HUES48 (cell line): Measurements from ENCODE around the gene DNAJB9.

ENCODE experiments used
- H3K27ac ChIP-seq: one replicate; pipeline ENCODE4 v1.7.0; 2013; ENCODE audit warnings: low read depth, low read length, inconsistent platforms
- H3K27me3 ChIP-seq: 2 replicates; pipeline ENCODE4 v1.6.1; 2013; ENCODE audit warnings: mild to moderate bottlenecking, low read length; ENCODE audit not compliant: control insufficient read depth, insufficient read depth
- H3K36me3 ChIP-seq: 2 replicates; pipeline ENCODE4 v1.6.1; 2013; ENCODE audit warnings: low read length; ENCODE audit not compliant: control insufficient read depth, insufficient read depth
- H3K4me1 ChIP-seq: 2 replicates; pipeline ENCODE4 v1.6.1; 2013; ENCODE audit warnings: mild to moderate bottlenecking, low read length; ENCODE audit not compliant: control insufficient read depth, insufficient read depth
- H3K4me3 ChIP-seq: 2 replicates; pipeline ENCODE4 v1.5.1; 2013; ENCODE audit warnings: mild to moderate bottlenecking, low read depth, low read length
- H3K9ac ChIP-seq: 2 replicates; pipeline ENCODE4 v1.6.1; 2013; ENCODE audit warnings: mild to moderate bottlenecking, low read depth, low read length, moderate library complexity
- H3K9me3 ChIP-seq: 2 replicates; pipeline ENCODE4 v1.6.1; 2013; ENCODE audit warnings: low read length; ENCODE audit not compliant: control insufficient read depth, insufficient read depth

Gene DNAJB9

GRCh38 chr7:108569381-108570145 lies at the start of gene DNAJB9, which contains the start of gene THAP5:
Gene DNAJB9 (plus strand): TSS chr7:108569874. CDS start chr7:108571727, 1,853 bp downstream.
Gene THAP5 (minus strand): TSS chr7:108569706. CDS start chr7:108569569, 137 bp downstream.
- H3K9ac ChIP-seq: peak within 1 kb of the TSS; percentile 86
- H3K9me3 ChIP-seq: no peaks in the 10 kb centered on the region
- H3K36me3 ChIP-seq: peaks cover 49% of the 10 kb centered on the region
- peaks cover 18% of the 10 kb centered on the region; the same call in 1 of the 2 replicates for H3K4me1 ChIP-seq
- H3K27ac ChIP-seq: peak within 1 kb of the TSS; percentile 91
- no peaks in the 10 kb centered on the region for H3K27me3 ChIP-seq
- H3K4me3 ChIP-seq: peak within 1 kb of the TSS; percentile 85

- Histone ChIP-seq H3K9me3 (no peaks in the 10 kb centered on the region), H3K4me1 (peaks cover 50% of the 10 kb centered on the region), H3K27ac (peak overlapping the region; percentile 44), H3K36me3 (peaks cover 9% of the 10 kb centered on the region), H3K4me3 (no peak overlapping the region), H3K27me3 (no peaks in the 10 kb centered on the region), H3K9ac (no peak overlapping the region)
Measured at GRCh38 chr7:108522780-108523179, 46.9 kb upstream of the DNAJB9 start.

DNA sequence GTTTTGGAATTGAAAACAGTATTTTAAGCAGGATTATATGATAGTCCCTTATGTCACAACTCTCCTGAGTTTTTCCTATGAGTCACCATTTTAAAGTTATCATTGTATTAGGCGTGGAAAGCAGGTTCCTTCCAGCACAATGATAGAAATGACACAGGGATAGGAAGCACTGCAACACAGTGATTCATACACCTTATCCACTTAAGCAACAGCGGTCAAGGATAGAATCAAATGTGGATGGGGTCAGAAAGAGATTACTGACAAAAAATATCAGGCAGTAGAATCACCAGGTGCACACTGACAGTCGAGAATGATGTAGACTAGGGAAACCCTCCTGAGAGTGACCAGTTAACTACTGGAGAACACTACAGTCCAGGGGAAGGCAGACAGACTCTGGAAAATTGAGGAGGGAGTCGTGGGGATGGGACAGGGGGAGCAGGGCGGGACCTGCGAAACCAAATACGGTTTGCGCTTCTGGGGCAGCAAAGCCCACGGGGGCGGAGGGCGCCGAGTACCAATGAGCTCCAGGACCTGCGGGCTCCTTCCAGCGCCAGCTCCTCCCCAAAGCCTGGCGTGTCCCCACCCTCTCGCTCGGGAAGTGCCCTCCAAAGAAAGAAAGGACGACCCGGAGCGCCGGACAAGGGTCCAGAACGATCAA lies 44.2 kb upstream of the DNAJB9 start:
- no peaks in the 10 kb centered on the region for H3K27me3 ChIP-seq
- no peaks in the 10 kb centered on the region for H3K9me3 ChIP-seq
- no peaks in the 10 kb centered on the region for H3K36me3 ChIP-seq
- H3K27ac ChIP-seq: peak overlapping the region; percentile 99
- peaks cover 50% of the 10 kb centered on the region for H3K4me1 ChIP-seq
- peak overlapping the region; percentile 82 for H3K9ac ChIP-seq
- H3K4me3 ChIP-seq: peak overlapping the region; percentile 95

DNA sequence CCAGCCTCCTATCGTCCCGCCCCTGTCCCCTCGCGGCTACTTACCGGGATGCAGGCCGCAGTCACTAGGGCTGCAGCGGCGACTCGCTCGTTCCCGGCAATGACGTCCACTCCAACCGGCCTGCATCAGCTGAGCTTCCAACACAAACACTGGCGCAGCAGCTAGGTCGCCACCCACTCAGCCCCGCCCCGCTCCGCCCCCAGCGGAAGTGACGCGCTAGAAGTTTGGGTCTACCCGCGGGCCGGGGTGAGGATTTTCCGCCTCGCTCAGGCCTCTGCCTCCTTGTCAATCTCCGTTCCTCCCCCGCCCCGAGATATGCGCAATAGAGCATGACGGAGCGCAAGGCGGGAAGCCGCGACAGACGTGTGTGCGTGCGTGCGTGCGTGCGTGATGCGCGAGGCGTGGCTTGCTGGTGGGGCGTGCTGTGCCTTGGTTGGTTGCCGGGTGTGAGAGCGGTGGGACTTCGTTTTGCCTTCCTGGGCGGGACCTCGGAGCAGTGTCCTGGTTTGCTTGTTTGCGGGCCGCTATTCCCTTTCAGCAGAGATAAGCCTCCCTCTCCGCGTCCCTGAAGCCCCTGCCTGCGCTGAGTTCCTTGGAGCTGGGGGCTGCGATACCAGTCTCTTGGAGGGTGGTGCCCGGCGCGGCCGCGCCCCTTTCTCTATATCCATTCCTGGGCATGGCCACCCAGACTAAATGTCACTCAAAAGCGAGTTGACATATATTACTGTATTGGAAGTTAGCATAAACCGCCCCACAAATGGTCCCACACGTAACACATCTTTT lies 43.5 kb upstream of the DNAJB9 start, which contains the start of gene PNPLA8:
PNPLA8 (minus strand) TSS at position 151 of the 783 bp plus-strand sequence. CDS start 10,644 bp downstream, outside the sequence.
- Histone ChIP-seq H3K27me3 (no peaks in the 10 kb centered on the region), H3K9ac (peak within 1 kb of the TSS; percentile 82), H3K4me3 (peak within 1 kb of the TSS; percentile 95), H3K4me1 (peaks cover 49% of the 10 kb centered on the region), H3K9me3 (no peaks in the 10 kb centered on the region), H3K36me3 (no peaks in the 10 kb centered on the region), H3K27ac (peak within 1 kb of the TSS; percentile 99)

GRCh38 chr7:108526768-108527017 lies 43.0 kb upstream of the DNAJB9 start:
- Histone ChIP-seq H3K9me3 (no peaks in the 10 kb centered on the region), H3K4me3 (peak overlapping the region; percentile 95), H3K9ac (peak overlapping the region; percentile 46), H3K36me3 (no peaks in the 10 kb centered on the region), H3K4me1 (peaks cover 43% of the 10 kb centered on the region), H3K27ac (peak overlapping the region; percentile 99), H3K27me3 (no peaks in the 10 kb centered on the region)

DNA sequence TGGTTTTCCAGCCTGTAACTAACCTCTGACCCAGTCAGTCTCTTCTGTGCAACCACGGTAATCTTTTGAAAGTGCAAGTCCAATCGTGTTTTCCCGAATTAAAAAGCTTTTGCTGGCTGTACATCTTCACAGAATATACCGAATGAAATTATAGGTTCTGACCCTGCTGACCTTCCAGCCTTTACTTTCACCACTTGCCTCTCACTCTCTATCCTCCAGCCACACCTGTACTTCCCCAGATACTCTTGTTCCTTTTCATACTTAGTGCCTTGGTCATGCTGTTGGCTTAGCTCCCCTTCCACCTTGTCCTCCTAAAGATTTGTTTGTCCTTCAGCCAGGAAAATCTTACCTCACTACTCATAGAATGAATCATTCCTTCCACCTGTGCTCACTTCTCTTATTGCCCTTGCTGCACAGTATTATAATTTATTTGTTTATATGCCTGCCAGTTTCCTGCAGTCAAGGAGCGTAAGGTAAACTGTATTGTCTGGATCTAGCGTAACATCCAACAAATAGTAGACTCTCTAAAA lies 41.4 kb upstream of the DNAJB9 start:
- Histone ChIP-seq H3K4me3 (no peak overlapping the region), H3K9me3 (no peaks in the 10 kb centered on the region), H3K27ac (no peak overlapping the region), H3K27me3 (no peaks in the 10 kb centered on the region), H3K36me3 (no peaks in the 10 kb centered on the region), H3K9ac (no peak overlapping the region), H3K4me1 (peaks cover 28% of the 10 kb centered on the region)

DNA sequence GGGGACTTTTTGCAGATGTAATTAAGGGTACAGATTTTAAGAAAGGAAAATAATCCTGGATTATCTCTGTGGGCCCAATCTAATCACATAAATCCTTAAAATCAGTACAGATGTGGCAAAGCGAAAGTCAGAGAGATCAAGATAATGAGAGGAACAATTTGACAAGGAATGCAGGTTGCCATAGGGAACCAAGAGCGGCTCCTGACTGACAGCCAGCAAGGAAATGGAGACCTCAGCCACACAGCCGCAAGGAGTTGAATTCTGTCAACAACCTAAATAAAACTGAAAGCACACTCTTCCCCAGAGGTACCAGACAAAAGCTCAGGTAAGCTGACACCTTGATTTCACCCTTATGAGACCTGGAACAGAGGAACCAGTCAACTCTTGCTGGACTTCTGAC lies 40.3 kb upstream of the DNAJB9 start:
- Histone ChIP-seq H3K27me3 (no peaks in the 10 kb centered on the region), H3K27ac (no peak overlapping the region), H3K4me3 (no peak overlapping the region), H3K36me3 (no peaks in the 10 kb centered on the region), H3K4me1 (peaks cover 17% of the 10 kb centered on the region), H3K9ac (no peak overlapping the region), H3K9me3 (no peaks in the 10 kb centered on the region)

- Histone ChIP-seq H3K9me3 (no peaks in the 10 kb centered on the region), H3K27ac (no peak overlapping the region)
Measured at GRCh38 chr7:108533712-108534111, 36.0 kb upstream of the DNAJB9 start.

GRCh38 chr7:108535257-108535656 lies 34.4 kb upstream of the DNAJB9 start:
- Histone ChIP-seq H3K27me3 (no peaks in the 10 kb centered on the region), H3K27ac (no peak overlapping the region), H3K9me3 (no peaks in the 10 kb centered on the region), H3K9ac (no peak overlapping the region), H3K4me3 (no peak overlapping the region), H3K36me3 (no peaks in the 10 kb centered on the region), H3K4me1 (no peaks in the 10 kb centered on the region)

More at GRCh38 chr7:108533712-108534111, 36.0 kb upstream of the DNAJB9 start:
- no peaks in the 10 kb centered on the region for H3K36me3 ChIP-seq
- H3K9ac ChIP-seq: no peak overlapping the region
- no peaks in the 10 kb centered on the region for H3K4me1 ChIP-seq
- no peak overlapping the region for H3K4me3 ChIP-seq
- no peaks in the 10 kb centered on the region for H3K27me3 ChIP-seq

DNA sequence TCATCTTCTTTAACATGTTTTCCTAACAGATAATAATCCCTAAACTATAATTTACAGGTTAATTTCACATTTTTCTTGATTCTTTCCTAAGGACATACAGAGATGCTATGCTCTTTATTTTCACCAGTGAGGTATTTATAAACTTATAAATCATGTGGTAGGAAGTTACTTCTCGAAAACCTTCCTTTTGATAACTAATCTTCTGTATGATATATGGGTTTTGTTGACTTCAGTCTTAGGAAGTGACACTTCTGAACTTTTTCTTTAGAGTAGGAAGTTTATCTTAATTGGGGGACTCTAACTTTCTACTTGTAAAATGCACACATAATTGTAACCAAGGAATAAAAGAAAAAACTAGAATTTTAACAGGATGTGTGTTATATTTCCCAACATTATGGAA lies 33.9 kb upstream of the DNAJB9 start:
- Histone ChIP-seq H3K9ac (no peak overlapping the region), H3K4me3 (no peak overlapping the region), H3K27ac (no peak overlapping the region), H3K4me1 (no peaks in the 10 kb centered on the region), H3K9me3 (no peaks in the 10 kb centered on the region), H3K27me3 (no peaks in the 10 kb centered on the region), H3K36me3 (no peaks in the 10 kb centered on the region)
